ENCODE measurements around the gene HOXD11.

HOXD11 gene

DNA sequence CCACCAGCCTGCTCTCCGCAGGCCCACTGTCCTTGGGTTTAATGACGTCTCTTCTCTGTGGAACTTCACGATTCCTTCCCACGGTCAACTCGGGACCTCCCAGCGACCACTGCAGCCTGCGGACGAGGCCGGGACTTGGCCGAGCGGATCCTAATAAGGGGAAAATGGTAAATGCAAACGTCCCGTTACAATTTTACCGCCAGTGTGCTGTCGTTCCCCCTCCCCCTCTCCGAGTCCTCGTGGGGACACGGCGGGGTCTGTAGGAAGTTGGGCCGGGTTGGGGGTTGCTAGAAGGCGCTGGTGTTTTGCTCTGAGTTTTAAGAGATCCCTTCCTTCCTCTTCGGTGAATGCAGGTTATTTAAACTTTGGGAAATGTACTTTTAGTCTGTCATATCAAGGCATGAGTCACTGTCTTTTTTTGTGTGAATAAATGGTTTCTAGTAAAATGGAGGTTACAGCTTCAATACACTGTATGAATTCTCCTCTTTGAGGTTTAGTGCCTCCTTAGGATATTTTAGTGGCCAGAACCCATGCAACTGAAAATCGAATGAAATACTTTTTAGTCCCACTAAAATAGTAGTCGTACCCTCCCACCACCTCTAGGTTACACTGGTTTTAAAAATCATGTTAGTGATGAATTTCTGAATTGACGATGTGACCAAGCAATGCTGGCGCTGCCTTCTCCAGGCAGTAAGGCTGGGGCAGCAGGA, 2.3 kb downstream of the HOXD11 start:
- DNase-seq: no peak

DNA sequence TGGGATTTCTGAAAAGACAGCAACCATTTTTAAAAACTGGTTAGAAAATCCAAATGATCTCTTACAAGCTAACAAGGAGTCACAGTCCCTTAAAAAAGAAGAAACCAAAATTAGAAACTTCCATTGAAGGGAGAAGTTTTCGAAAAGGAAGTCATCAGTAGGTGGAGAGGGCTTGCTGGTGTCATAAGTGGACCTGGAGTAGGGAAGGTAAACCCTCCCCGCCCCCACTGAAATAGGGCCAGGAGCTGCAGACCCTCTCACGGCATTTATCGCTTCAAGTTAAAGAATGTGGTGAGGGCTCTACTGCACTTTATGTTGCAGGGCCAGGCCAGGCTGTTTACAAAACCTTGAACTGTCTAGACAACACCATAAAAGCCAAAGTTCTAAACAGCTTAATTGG, 2.9 kb downstream of the HOXD11 start:
- no peak for DNase-seq

- DNase-seq: no peak
Observed at GRCh38 chr2:176110415-176111308, 3.6 kb downstream of the HOXD11 start.

DNA sequence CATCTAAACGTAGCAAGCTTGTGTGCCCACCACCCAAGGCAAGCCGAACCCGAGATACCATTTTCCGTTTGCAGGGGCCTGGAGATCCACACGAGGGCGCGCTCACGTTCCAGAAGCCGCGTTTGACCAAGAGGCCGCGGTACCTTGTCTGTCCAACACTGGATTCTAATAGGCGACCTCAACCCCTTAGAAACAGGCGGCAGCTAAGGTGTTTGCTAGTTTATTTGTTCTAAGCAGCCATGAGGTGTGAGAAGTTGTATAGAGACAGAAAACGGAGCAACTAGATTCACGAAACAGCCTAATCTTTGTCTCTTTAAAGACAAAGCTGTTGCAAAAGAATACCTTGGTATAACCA, 4.2 kb downstream of the HOXD11 start:
- DNase-seq: no peak

- no peak for DNase-seq
Observed at GRCh38 chr2:176111846-176112374, 4.8 kb downstream of the HOXD11 start.

DNA sequence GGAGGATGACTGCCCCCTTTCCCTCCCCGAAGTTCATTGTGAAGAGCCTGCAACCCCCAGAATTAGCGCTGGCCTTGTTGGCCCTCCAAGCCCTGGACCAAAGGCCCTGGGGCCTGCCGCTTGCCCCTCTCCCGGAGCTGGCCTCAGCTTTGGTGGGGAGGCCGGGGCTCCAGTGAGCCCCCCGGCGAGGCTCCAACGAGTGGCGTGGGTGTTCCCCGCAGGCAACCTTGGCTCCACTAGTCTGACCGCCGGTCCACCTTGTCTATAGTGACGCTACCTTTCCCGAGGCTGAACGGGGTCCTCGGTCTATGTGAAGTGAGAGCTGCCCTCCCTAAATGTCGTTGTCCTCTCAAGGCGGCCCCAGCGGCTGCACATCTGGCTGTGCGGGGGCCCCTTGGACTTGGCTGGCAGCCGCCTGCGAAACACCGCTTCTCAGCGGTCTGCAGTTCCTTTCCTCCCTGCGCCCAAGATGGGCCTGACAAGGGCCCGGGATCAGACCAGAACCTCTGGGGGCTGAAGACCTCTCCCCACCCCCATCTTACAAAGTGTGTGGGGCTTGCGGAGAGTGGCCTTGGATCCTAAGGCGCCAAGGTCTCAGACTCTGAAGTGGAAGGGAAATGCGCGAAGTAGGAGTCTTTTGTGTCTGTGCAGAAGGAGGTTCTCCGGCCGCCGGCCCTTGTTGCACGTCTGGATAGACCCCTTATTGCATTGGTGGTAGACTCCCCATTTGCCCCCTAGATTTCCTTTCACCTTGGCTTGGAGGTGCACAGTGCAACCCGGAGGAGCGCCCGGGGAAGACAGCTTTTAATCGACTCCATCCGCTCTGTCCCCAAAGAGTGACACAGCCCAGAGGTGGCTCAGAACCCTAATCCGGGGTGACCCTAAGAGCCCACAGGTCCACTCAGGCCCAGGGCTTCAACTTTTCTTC, 5.6 kb downstream of the HOXD11 start:
- DNase-seq: no peak

DNA sequence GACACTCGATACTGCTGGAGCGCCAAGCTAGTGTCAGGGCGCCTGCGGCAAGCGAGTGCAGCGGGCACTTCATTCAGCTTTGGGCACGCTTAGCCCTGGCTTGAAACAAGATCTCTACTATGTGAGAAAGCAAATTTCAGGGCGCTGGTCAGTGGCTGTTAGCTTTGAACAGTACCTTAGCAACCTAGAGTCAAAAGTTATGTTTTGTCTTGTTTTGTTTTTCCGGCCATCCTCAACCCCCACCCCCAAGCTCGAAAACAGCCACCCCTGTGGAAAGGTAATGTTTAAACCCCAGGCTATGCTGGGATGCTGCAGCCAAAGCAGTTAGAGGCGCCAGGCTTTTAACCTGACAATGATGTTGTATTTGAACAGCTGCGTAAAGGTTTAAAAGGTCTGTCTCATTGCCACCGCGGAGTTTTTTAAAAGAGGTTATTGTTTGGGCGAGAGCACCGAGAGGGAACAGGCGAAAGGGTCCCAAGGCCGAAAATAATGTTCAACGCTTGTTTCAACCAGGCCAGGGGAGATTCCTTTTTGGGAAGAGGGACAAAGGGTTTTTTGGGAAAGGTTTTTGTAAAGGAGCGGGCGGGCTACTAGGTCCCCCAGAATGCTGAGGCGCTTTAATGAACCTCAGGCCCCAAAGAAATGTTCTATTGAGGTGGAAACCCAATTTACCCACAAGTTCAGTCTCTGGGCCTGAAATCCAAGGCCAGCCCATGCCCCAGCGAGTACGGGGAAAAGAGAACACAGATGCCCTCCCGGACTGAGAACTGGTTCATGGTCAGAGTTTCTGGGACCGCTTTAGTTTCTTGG, 7.2 kb downstream of the HOXD11 start:
- no peak for DNase-seq

GRCh38 chr2:176114930-176115625, 8.0 kb downstream of the HOXD11 start:
- DNase-seq: no peak

- DNase-seq: no peak
Observed at GRCh38 chr2:176115883-176116813, 9.1 kb downstream of the HOXD11 start, which contains the start of gene HOXD10. Gene HOXD10 (plus strand): TSS chr2:176116778. CDS start chr2:176116834, 56 bp downstream.

DNA sequence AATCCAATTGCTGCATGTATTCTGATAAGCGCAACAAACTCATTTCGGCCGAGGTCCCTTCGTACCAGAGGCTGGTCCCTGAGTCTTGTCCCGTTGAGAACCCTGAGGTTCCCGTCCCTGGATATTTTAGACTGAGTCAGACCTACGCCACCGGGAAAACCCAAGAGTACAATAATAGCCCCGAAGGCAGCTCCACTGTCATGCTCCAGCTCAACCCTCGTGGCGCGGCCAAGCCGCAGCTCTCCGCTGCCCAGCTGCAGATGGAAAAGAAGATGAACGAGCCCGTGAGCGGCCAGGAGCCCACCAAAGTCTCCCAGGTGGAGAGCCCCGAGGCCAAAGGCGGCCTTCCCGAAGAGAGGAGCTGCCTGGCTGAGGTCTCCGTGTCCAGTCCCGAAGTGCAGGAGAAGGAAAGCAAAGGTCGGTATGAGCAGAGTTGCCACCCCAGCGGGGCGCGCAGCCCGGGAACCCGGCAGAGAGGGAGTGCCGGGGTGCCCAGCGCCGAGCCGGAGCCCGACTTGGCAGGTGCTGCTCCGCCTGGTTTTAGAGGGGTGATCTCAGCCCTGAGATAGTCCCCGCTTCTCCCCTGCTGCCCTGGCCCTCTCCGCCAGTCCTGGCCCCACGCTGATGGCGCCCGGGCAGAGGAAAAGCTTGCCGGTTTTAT, 10.2 kb downstream of the HOXD11 start:
- DNase-seq: no peak

GRCh38 chr2:176117823-176118371, 10.8 kb downstream of the HOXD11 start:
- no peak for DNase-seq

DNA sequence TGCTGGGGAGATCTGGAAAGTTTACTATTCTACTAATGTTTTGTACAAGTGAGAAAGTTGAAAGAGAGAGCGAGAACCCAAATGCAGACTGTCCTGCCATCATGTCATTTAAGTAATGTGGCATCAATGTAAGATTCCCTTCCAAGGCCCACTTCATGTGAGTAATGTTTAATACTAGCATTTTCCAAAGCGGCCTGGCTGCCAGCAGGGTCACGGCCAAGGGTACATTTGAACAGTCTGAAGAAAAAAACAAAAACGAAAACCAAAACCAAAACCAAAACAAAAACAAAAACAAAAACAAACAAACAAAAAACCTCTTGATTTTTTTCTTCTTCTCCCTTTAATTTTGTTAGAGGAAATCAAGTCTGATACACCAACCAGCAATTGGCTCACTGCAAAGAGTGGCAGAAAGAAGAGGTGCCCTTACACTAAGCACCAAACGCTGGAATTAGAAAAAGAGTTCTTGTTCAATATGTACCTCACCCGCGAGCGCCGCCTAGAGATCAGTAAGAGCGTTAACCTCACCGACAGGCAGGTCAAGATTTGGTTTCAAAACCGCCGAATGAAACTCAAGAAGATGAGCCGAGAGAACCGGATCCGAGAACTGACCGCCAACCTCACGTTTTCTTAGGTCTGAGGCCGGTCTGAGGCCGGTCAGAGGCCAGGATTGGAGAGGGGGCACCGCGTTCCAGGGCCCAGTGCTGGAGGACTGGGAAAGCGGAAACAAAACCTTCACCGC, 11.7 kb downstream of the HOXD11 start:
- DNase-seq: no peak

DNA sequence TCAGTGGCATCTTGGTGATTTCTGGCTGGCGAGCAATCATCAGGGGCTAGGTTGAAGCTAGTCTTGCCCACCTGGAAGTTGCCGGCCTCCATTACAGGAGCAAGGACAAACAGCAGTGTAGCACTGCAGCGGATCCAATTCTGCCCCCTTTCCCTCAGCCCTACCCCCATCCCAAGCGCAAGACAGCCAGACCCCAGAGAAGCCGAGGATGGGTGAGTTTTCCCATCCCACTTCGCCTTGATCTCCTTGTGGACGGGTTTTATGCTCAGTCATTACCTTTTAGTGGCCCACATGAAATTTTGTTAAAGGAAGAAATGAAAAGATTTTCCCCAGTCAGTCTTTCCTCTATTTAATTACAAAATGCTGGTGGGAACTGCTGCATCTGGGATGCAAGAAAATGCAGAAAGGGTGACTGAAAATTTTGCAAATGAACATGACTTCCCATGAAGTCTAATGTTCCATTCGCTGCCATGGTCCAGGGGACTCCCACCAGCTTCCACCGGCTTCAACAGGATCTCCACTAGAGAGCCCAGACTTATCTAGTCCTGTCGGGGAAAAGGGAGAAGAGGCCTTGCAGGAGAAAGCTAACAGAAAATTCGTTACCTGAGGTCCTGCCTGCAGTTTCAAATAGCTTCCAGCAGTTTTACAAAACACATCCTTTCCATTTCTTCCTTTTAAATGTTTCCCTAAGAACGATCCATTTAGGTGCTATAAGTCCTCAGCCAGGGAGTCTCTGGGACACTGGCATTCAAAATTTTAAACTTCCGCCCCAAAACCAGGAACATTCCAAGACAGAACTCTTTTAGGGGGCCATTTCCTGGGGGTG, 13.5 kb downstream of the HOXD11 start:
- no peak for DNase-seq

DNA sequence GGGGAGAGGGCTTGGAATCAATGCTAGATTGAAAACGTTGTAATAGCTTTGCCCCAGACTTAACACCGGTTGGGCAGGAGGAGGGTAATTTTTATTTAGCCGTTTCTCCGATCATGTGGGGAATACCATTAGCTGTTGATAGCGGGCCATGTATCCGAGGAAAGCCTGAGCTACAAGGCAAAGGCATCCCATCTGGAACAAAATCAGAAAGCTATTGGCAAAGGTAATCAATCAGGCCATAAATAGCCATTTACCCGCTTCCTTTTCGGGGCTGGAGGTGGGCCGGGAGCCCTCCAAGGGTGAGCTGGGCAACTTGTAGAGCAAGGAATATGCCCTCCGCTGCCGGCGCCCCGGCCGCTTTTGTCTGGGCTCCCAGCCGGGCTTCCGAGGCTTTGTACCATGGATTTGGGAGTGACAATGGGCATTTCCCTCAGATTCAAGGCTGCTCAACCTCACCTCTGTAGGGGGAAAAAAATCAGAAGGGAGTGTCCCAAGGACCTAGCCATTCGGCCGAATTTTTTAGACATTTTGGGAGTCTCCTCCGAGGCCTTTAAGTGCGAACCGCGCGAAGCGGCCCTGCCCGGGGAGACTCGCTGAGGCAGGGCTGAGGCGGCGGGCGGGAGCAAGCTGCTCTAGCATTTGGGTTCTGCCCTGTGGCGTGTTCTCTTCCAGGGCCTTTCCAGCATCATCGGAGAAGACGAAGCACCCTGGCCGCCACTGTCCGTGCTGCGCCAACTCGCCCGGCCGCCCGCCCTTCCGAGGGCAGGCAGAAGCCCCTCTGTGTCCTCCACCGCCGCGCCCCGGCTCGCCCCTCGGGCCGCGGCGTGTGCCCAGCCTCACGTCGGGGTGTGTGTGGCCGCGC, 14.3 kb downstream of the HOXD11 start:
- DNase-seq: no peak

DNA sequence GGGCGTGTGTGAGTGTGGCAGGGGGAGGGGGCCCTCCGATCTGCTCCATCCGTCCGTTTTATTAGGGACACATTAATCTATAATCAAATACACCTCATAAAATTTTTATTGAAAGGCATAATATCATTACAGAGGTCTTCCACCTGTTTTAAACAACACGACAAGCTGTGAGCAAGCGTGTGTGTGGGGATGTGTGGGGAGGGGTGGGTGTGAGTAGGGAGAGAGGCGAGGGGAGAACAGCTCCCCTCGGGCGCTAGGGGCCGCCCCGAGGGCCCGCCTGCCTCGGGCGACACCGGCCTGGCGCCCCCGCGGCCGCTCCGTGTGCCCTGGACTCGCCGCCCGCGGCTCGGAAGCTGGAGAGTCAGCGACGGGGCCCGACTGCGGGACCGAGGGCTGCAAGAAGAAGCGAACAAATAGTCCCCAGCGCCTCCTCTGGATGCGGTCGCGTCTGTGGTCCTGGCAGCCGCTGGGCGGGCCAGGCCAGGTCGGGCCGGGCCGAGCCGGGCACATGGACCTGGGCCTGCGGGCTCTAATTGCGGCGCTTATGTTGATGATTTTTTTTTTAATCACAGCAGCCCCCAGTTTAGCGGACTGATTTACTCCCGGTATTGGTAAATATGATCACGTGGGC, 15.1 kb downstream of the HOXD11 start:
- no peak for DNase-seq

Measured in activated CD4-positive, CD25-positive, alpha-beta regulatory T cell treated with anti-CD3 and anti-CD28 coated beads, Interleukin-2, amount 50 U/mL, for 72 hours (primary cell).